GM12875 (cell line): ENCODE measurements around the gene JAM2.

Experiments used
- H3K4me3 ChIP-seq: one replicate; pipeline ENCODE4 v1.5.1; 2011; ENCODE audit warnings: low read depth, low read length, control low read depth
- CTCF ChIP-seq: IDR thresholded peaks from 2 replicates; pipeline ENCODE4 v1.5.1; 2011; ENCODE audit warnings: low read depth, mild to moderate bottlenecking, control low read depth, inconsistent platforms, low read length, moderate library complexity, borderline replicate concordance; ENCODE audit not compliant: insufficient read depth

JAM2 gene

GRCh38 chr21:25664491-25664931, 25.5 kb downstream of the JAM2 start:
- TF ChIP-seq CTCF: no peak
- H3K4me3 ChIP-seq: no peak overlapping the region

- no peak overlapping the region for H3K4me3 ChIP-seq
- TF ChIP-seq CTCF: no peak
Measured at GRCh38 chr21:25670726-25671125, 31.7 kb downstream of the JAM2 start.

GRCh38 chr21:25676451-25676850, 37.4 kb downstream of the JAM2 start:
- TF ChIP-seq CTCF: no peak
- no peak overlapping the region for H3K4me3 ChIP-seq

GRCh38 chr21:25682382-25682781, 43.3 kb downstream of the JAM2 start:
- TF ChIP-seq CTCF: no peak
- no peak overlapping the region for H3K4me3 ChIP-seq

DNA sequence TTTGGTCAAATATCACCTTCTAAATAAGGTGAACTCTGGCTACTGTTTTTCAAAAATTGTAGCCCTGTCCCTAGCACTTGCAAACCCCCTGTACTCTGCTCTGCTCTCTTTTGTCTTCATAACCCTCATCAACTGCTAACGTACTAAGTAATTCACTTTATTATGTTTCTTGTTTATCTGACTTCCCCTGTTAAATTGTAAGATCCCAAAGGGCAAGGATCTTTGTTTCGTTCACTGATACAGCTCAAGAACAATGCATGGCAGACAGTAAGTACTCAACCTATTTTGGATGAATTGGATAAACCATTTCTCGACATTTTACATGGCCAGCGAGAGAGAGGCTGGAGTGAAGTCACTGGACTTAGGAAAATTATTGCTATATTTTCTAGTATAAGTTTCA, 48.7 kb downstream of the JAM2 start:
- no peak overlapping the region for H3K4me3 ChIP-seq
- no peak for TF ChIP-seq CTCF

DNA sequence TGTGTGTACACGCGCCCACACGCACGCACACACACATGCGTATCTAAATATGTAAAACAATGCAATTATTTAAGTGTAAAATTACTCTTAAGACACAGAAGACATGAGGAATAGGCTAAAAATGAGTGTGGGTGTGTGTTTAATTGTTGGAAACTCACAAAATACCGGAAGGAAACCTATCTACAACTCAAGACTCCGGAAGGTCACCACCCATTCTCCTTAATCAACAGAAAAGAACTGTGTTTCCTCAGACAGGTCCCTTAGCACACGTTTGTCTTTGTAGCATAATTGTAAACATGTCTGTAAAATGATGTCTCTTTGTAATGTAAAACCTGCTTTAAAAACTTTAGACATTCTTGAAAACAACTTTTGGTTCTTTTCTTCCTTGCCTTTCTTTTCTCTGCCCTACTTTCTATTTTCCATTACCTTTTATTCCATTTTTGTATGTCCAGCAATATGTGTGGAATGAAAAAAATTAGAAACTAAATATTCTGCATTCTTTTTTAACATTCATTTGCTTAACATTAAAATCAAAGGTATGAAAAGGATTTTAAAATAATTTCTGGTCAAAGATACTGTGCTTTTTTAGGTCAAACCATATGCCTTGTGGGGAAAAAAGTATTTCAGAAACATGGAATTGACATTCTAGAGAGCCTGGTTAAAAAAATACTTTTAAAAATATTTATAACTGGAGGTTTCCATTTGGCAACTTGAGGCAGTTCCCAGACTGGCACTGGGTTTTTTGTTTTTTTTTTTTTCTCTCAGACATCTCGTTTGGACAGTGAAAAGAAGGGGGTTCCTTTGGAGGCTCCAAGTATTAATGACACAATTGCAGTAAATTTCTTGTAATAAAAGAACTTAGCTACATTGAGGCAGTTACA, 49.5 kb downstream of the JAM2 start:
- no peak overlapping the region for H3K4me3 ChIP-seq
- no peak for TF ChIP-seq CTCF

DNA sequence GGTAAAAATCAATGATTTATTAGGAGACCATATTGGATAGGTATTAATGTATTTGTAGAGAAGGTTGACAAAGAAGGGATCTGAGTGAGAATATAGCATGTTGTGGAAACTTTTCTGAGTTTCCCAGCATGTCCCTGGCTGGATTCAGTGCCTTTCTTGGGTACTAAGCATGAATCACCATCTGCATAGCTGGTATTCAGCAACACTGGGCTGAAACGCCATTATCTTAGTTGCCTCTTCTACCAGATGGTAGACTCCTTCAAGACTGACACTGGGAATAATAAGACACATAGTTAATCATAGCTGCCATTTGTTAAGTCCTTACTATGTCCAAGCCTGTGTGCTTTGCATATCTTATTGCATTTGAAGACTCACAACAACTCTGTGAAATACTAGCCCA, 50.2 kb downstream of the JAM2 start:
- TF ChIP-seq CTCF: no peak
- H3K4me3 ChIP-seq: no peak overlapping the region
